GM18520 (cell line): ENCODE results near the gene TRABD2B.

Source experiments
- ATAC-seq: cut with Tn5 transposase; IDR thresholded peaks from one replicate; pipeline ENCODE4 v1.9.1; 2021; ENCODE audit not compliant: unreplicated experiment

Gene TRABD2B

GRCh38 chr1:47993881-47994625 lies 3.1 kb downstream of the TRABD2B start:
- ATAC-seq: no peak

- ATAC-seq: no peak
Measured at GRCh38 chr1:47993416-47993740, 3.8 kb downstream of the TRABD2B start.

- no peak for ATAC-seq
Measured at GRCh38 chr1:47992720-47993415, 4.3 kb downstream of the TRABD2B start.

GRCh38 chr1:47991673-47992072 lies 5.5 kb downstream of the TRABD2B start:
- ATAC-seq: no peak

GRCh38 chr1:47991187-47991586 lies 6.0 kb downstream of the TRABD2B start:
- no peak for ATAC-seq

GRCh38 chr1:47990286-47990685 lies 6.9 kb downstream of the TRABD2B start:
- ATAC-seq: no peak

- ATAC-seq: no peak
Measured at GRCh38 chr1:47987601-47988000, 9.6 kb downstream of the TRABD2B start.

GRCh38 chr1:47986761-47987200 lies 10.4 kb downstream of the TRABD2B start:
- ATAC-seq: no peak

- no peak for ATAC-seq
Measured at GRCh38 chr1:47985018-47985417, 12.2 kb downstream of the TRABD2B start.

GRCh38 chr1:47984175-47984789 lies 12.9 kb downstream of the TRABD2B start:
- ATAC-seq: no peak

GRCh38 chr1:47983691-47984090 lies 13.5 kb downstream of the TRABD2B start:
- no peak for ATAC-seq

GRCh38 chr1:47981667-47982350 lies 15.4 kb downstream of the TRABD2B start:
- no peak for ATAC-seq

GRCh38 chr1:47980501-47980900 lies 16.7 kb downstream of the TRABD2B start:
- ATAC-seq: no peak

- no peak for ATAC-seq
Measured at GRCh38 chr1:47979724-47980123, 17.5 kb downstream of the TRABD2B start.

GRCh38 chr1:47978486-47978885 lies 18.7 kb downstream of the TRABD2B start:
- ATAC-seq: no peak

GRCh38 chr1:47976728-47977127 lies 20.5 kb downstream of the TRABD2B start:
- no peak for ATAC-seq

- no peak for ATAC-seq
Measured at GRCh38 chr1:47976267-47976666, 20.9 kb downstream of the TRABD2B start.

- ATAC-seq: no peak
Measured at GRCh38 chr1:47975302-47975921, 21.8 kb downstream of the TRABD2B start.

- ATAC-seq: no peak
Measured at GRCh38 chr1:47972864-47973432, 24.2 kb downstream of the TRABD2B start.

- ATAC-seq: no peak
Measured at GRCh38 chr1:47971385-47972160, 25.6 kb downstream of the TRABD2B start.
